GM13977 (cell line): ENCODE data around the gene ZNF639.
"Not testable (repeated sequence)": the region's sequence is repeated elsewhere in the genome, so short reads cannot be mapped to it uniquely, and the experiment has no call there.

Experiments used
- DNase-seq: peaks from one replicate; pipeline ENCODE4 v3.0.0; 2012; ENCODE audit warnings: low spot score
- CTCF ChIP-seq: IDR thresholded peaks from 2 replicates; pipeline ENCODE4 v1.5.1; 2012; ENCODE audit warnings: mild to moderate bottlenecking, control low read depth; ENCODE audit not compliant: insufficient read depth; ENCODE audit errors: extremely low read depth, missing control alignments
- in situ Hi-C: fragments of 300-500 bp; cut with MboI; formaldehyde crosslinking; loops from one replicate; pipeline ENCODE4 v1.12.0; 2022; ENCODE audit warnings: low sequenced_read_pairs, low pct_unique_long_range_greater_than_20kb, mixed read lengths, inconsistent platforms; ENCODE audit not compliant: unreplicated experiment

ZNF639 gene

GRCh38 chr3:179297971-179298725 lies 24.7 kb upstream of the ZNF639 start:
- DNase-seq, result no peak
- no peak for TF ChIP-seq CTCF
- in situ Hi-C loops, result no loop called here

GRCh38 chr3:179299316-179299715 lies 23.5 kb upstream of the ZNF639 start:
- no peak for TF ChIP-seq CTCF
- in situ Hi-C loops, result no loop called here
- no peak for DNase-seq

GRCh38 chr3:179299999-179300613 lies 22.7 kb upstream of the ZNF639 start:
- TF ChIP-seq CTCF, result no peak
- DNase-seq, result peak; percentile 44
- in situ Hi-C loops, result loop anchor here (25.0 kb wide), 1 partner anchor 863 kb away; no protein-coding TSS in a partner anchor

- DNase-seq, result no peak
- in situ Hi-C loops, result loop anchor here (25.0 kb wide), 1 partner anchor 864 kb away; no protein-coding TSS in a partner anchor
- no peak for TF ChIP-seq CTCF
Measured at GRCh38 chr3:179301645-179302044, 21.2 kb upstream of the ZNF639 start.

GRCh38 chr3:179302111-179302510 lies 20.7 kb upstream of the ZNF639 start:
- no peak for DNase-seq
- in situ Hi-C loops, result loop anchor here (25.0 kb wide), 1 partner anchor 865 kb away; no protein-coding TSS in a partner anchor
- TF ChIP-seq CTCF, result no peak

GRCh38 chr3:179304605-179305004 lies 18.2 kb upstream of the ZNF639 start:
- in situ Hi-C loops, result loop anchor here (25.0 kb wide), 1 partner anchor 867 kb away; no protein-coding TSS in a partner anchor
- TF ChIP-seq CTCF, result no peak
- no peak for DNase-seq

- DNase-seq, result not testable (repeated sequence)
- in situ Hi-C loops, result loop anchor here (25.0 kb wide), 1 partner anchor 870 kb away; no protein-coding TSS in a partner anchor
Measured at GRCh38 chr3:179307362-179307761, 15.5 kb upstream of the ZNF639 start.
